Tibial nerve (tissue), 4 donors: ENCODE measurements around the gene SLC25A4.
A peak's percentile ranks its signal among the peaks of the same experiment; 100 is the strongest.

Experiments used
- CTCF ChIP-seq, 5 experiments: fragments of 200-600 bp in 3 of 5; fragments of 450-650 bp in 2 of 5; sonication (generic) in 3 of 5; IDR thresholded peaks; one replicate each; pipeline ENCODE4 v1.5.1; 2016 to 2019; ENCODE audit warnings: antibody characterized with exemption in 5 of 5, mild to moderate bottlenecking in 3 of 5, moderate library complexity in 2 of 5
- EP300 ChIP-seq, 2 donors: sonication (generic); formaldehyde crosslinking; IDR thresholded peaks; one replicate each; pipeline ENCODE4 v1.6.1; 2017; ENCODE audit warnings: antibody characterized with exemption in 2 of 2, mild to moderate bottlenecking in 1 of 2
- POLR2A ChIP-seq, 2 donors: fragments of 450-650 bp; IDR thresholded peaks; one replicate each; pipeline ENCODE4 v1.6.1; 2017; ENCODE audit warnings: antibody characterized with exemption in 2 of 2, mild to moderate bottlenecking in 2 of 2, moderate library complexity in 2 of 2

- TF ChIP-seq CTCF (IDR thresholded peaks at IDR 0.05) (peak; percentile 65 to 83 (median 77)), POLR2A (IDR thresholded peaks at IDR 0.05) (no peak), EP300 (IDR thresholded peaks at IDR 0.05) (peak in 1 of 2 donors; percentile 63)
Observed at GRCh38 chr4:185183622-185184281, 40.7 kb downstream of the SLC25A4 start.
